H9 (cell line): ENCODE data around the gene CSNK2A2. TPM values are rescaled to one million over a fixed set of nuclear protein-coding genes. Genes with fewer than 3 reads are reported as not detected.

Experiments used
- DNase-seq: peaks from one replicate; pipeline ENCODE4 v3.0.0-alpha.2; 2017
- H2AFZ ChIP-seq: one replicate; pipeline ENCODE4 v1.6.1; 2013; ENCODE audit warnings: mild to moderate bottlenecking, low read length, control low read depth, moderate library complexity
- H2AK5ac ChIP-seq: 2 replicates; pipeline ENCODE4 v1.6.1; 2013; ENCODE audit warnings: low read length, control low read depth, mixed read lengths; ENCODE audit not compliant: insufficient read length
- H2BK120ac ChIP-seq: one replicate; pipeline ENCODE4 v1.6.1; 2013; ENCODE audit warnings: low read depth, mild to moderate bottlenecking, low read length, control low read depth, inconsistent platforms; ENCODE audit not compliant: poor library complexity, severe bottlenecking
- H2BK12ac ChIP-seq: 2 replicates; pipeline ENCODE4 v1.6.1; 2013; ENCODE audit warnings: low read length, control low read depth, mixed read lengths, low read depth; ENCODE audit not compliant: insufficient read length
- H2BK15ac ChIP-seq: 2 replicates; pipeline ENCODE4 v1.6.1; 2013; ENCODE audit warnings: low read depth, low read length, control low read depth
- H2BK20ac ChIP-seq: one replicate; pipeline ENCODE4 v1.6.1; 2013; ENCODE audit warnings: low read depth, mild to moderate bottlenecking, low read length, control low read depth, inconsistent platforms; ENCODE audit not compliant: poor library complexity, severe bottlenecking
- H2BK5ac ChIP-seq: 2 replicates; pipeline ENCODE4 v1.6.1; 2013; ENCODE audit warnings: low read length, control low read depth, mixed read lengths; ENCODE audit not compliant: insufficient read length
- H3K14ac ChIP-seq: 2 replicates; pipeline ENCODE4 v1.6.1; 2013; ENCODE audit warnings: low read length, control low read depth; ENCODE audit not compliant: insufficient read depth
- H3K18ac ChIP-seq: 2 replicates; pipeline ENCODE4 v1.6.1; 2013; ENCODE audit warnings: low read depth, mild to moderate bottlenecking, mixed read lengths, low read length, control low read depth; ENCODE audit not compliant: insufficient read length
- H3K23ac ChIP-seq: 2 replicates; pipeline ENCODE4 v1.6.1; 2013; ENCODE audit warnings: low read length, control low read depth, mixed read lengths, low read depth; ENCODE audit not compliant: insufficient read length
- H3K23me2 ChIP-seq: 2 replicates; pipeline ENCODE4 v1.6.1; 2013; ENCODE audit warnings: low read depth, mild to moderate bottlenecking, mixed read lengths, low read length, control low read depth; ENCODE audit not compliant: insufficient read length, poor library complexity, severe bottlenecking
- H3K27ac ChIP-seq: 2 replicates; pipeline ENCODE4 v1.5.1; 2013; ENCODE audit warnings: low read length, control low read depth, mixed read lengths, low read depth; ENCODE audit not compliant: insufficient read length
- H3K27me3 ChIP-seq: 2 replicates; pipeline ENCODE4 v1.6.1; 2013; ENCODE audit warnings: low read length, control low read depth, inconsistent platforms; ENCODE audit not compliant: insufficient read depth
- H3K4ac ChIP-seq: 2 replicates; pipeline ENCODE4 v1.6.1; 2013; ENCODE audit warnings: low read depth, mild to moderate bottlenecking, control low read depth, inconsistent platforms, low read length, moderate library complexity
- H3K4me1 ChIP-seq: 2 replicates; pipeline ENCODE4 v1.6.1; 2013; ENCODE audit warnings: low read length, control low read depth, inconsistent platforms; ENCODE audit not compliant: insufficient read depth
- H3K4me2 ChIP-seq: 2 replicates; pipeline ENCODE4 v1.6.1; 2013; ENCODE audit warnings: low read length, control low read depth, mixed read lengths; ENCODE audit not compliant: insufficient read length, insufficient read depth
- H3K56ac ChIP-seq: 2 replicates; pipeline ENCODE4 v1.6.1; 2013; ENCODE audit warnings: low read depth, mild to moderate bottlenecking, mixed read lengths, low read length, control low read depth; ENCODE audit not compliant: insufficient read length
- H3K79me1 ChIP-seq: 2 replicates; pipeline ENCODE4 v1.6.1; 2013; ENCODE audit warnings: low read depth, mild to moderate bottlenecking, moderate library complexity, low read length, control low read depth, inconsistent platforms; ENCODE audit not compliant: insufficient read depth, poor library complexity, severe bottlenecking
- H3K79me2 ChIP-seq: 2 replicates; pipeline ENCODE4 v1.6.1; 2013; ENCODE audit warnings: low read length, control low read depth, inconsistent platforms; ENCODE audit not compliant: insufficient read depth
- H3K9ac ChIP-seq: 2 replicates; pipeline ENCODE4 v1.6.1; 2013; ENCODE audit warnings: low read length, control low read depth, mixed read lengths; ENCODE audit not compliant: insufficient read length; ENCODE audit errors: extremely low read depth
- H3K9me3 ChIP-seq: one replicate; pipeline ENCODE4 v1.6.1; 2013; ENCODE audit warnings: low read depth, low read length, inconsistent platforms; ENCODE audit not compliant: control insufficient read depth
- H3T11ph ChIP-seq: one replicate; pipeline ENCODE4 v1.6.1; 2013; ENCODE audit warnings: mild to moderate bottlenecking, low read length, control low read depth, inconsistent platforms
- H4K20me1 ChIP-seq: one replicate; pipeline ENCODE4 v1.6.1; 2013; ENCODE audit not compliant: control insufficient read depth, insufficient read length, insufficient read depth
- H4K5ac ChIP-seq: 2 replicates; pipeline ENCODE4 v1.6.1; 2013; ENCODE audit warnings: low read depth, mild to moderate bottlenecking, mixed read lengths, low read length, control low read depth; ENCODE audit not compliant: insufficient read length
- H4K8ac ChIP-seq: replicated peaks from 2 replicates; pipeline ENCODE4 v1.6.1; 2013; ENCODE audit warnings: low read length, control low read depth, mixed read lengths, low read depth; ENCODE audit not compliant: insufficient read length
- H4K91ac ChIP-seq: 2 replicates; pipeline ENCODE4 v1.6.1; 2013; ENCODE audit warnings: low read depth, mild to moderate bottlenecking, moderate library complexity, mixed read lengths, low read length, control low read depth; ENCODE audit not compliant: insufficient read length
- H3K27ac Mint-ChIP-seq, 3 experiments: 2 replicates in 2 of 3; 3 replicates in 1 of 3; pipeline ENCODE4 v1.8.0; 2020 to 2021; ENCODE audit warnings: mixed read lengths in 3 of 3, mild to moderate bottlenecking in 1 of 3, moderate library complexity in 1 of 3
- H3K27me3 Mint-ChIP-seq: 2 replicates; pipeline ENCODE4 v1.8.0; 2021; ENCODE audit warnings: low read depth, mild to moderate bottlenecking, moderate library complexity, mixed read lengths
- H3K36me3 Mint-ChIP-seq, 3 experiments: 2 replicates in 2 of 3; 3 replicates in 1 of 3; pipeline ENCODE4 v1.8.0; 2020 to 2021; ENCODE audit warnings: low read depth in 3 of 3, mixed read lengths in 3 of 3; ENCODE audit not compliant: insufficient read depth in 1 of 3
- H3K4me1 Mint-ChIP-seq, 2 experiments: 2 replicates each; pipeline ENCODE4 v1.8.0; 2020; ENCODE audit warnings: mixed read lengths in 2 of 2
- H3K4me3 Mint-ChIP-seq, 2 experiments: 2 replicates in 1 of 2; 3 replicates in 1 of 2; pipeline ENCODE4 v1.8.0; 2020 to 2021; ENCODE audit warnings: mild to moderate bottlenecking in 2 of 2, mixed read lengths in 2 of 2, moderate library complexity in 1 of 2
- H3K9me3 Mint-ChIP-seq, 2 experiments: 2 replicates in 1 of 2; 3 replicates in 1 of 2; pipeline ENCODE4 v1.8.0; 2020; ENCODE audit warnings: mild to moderate bottlenecking in 2 of 2, mixed read lengths in 2 of 2, moderate library complexity in 1 of 2
- CTCF ChIP-seq: fragments of 200-600 bp; sonication (generic); conservative IDR thresholded peaks from 3 replicates; pipeline ENCODE4 v1.8.0; 2021; ENCODE audit warnings: antibody characterized with exemption, mild to moderate bottlenecking
- WGBS: extraction: QIAGEN DNeasy Blood & Tissue Kit; methylation state at CpG from one replicate; pipeline ENCODE4 v1.1.7; 2013; ENCODE audit warnings: missing lambda C conversion rate, low lambda C conversion rate, mixed read lengths; ENCODE audit not compliant: insufficient read length; ENCODE audit errors: extremely low coverage; 5-methylcytosine and 5-hydroxymethylcytosine counted together
- total RNA-seq: library from RNA; stranded (reverse); gene quantifications from 2 replicates; pipeline ENCODE4 v1.2.1, GENCODE V29; 2021

Gene CSNK2A2
- total RNA-seq, 1 experiment from 2014 or later, result 134 TPM

- no peak overlapping the region for H2BK5ac ChIP-seq
- no peak overlapping the region for H3K23ac ChIP-seq
- no peak overlapping the region for H3K27ac ChIP-seq
- DNase-seq, result no peak
- no peak overlapping the region for H2BK15ac ChIP-seq
- H3K23me2 ChIP-seq, result no peaks in the 10 kb centered on the region
- peaks cover 12% of the 10 kb centered on the region; the same call in 1 of the 2 replicates for H3K79me2 ChIP-seq
- Mint-ChIP-seq H3K36me3 (peaks cover 31 to 47% (median 44%) of the 10 kb centered on the region in 3 experiments), H3K27me3 (no peaks in the 10 kb centered on the region), H3K27ac (no peak overlapping the region), H3K4me3 (no peak overlapping the region), H3K4me1 (peaks cover 12 to 13% of the 10 kb centered on the region in 2 experiments), H3K9me3 (peaks cover 0 to 2% of the 10 kb centered on the region in 2 experiments; a peak in 1 of 5 replicates)
- no peak overlapping the region for H4K91ac ChIP-seq
- H2BK20ac ChIP-seq, result no peak overlapping the region
- TF ChIP-seq CTCF, result no peak
- no peak overlapping the region for H2BK120ac ChIP-seq
- H3T11ph ChIP-seq, result no peak overlapping the region
- no peak overlapping the region for H3K4ac ChIP-seq
- H4K5ac ChIP-seq, result no peak overlapping the region
- H3K9me3 ChIP-seq, result no peaks in the 10 kb centered on the region
- H2AK5ac ChIP-seq, result no peak overlapping the region
- no peaks in the 10 kb centered on the region for H4K20me1 ChIP-seq
- H3K27me3 ChIP-seq, result no peaks in the 10 kb centered on the region
- H3K9ac ChIP-seq, result no peak overlapping the region
- no CpG with 5 or more reads among the region's 23 CpGs for WGBS
- peaks cover 9% of the 10 kb centered on the region for H3K79me1 ChIP-seq
- no peak overlapping the region for H3K56ac ChIP-seq
- H2BK12ac ChIP-seq, result no peak overlapping the region
- H4K8ac ChIP-seq, result no peak overlapping the region
- no peak overlapping the region for H3K4me2 ChIP-seq
- H3K18ac ChIP-seq, result no peak overlapping the region
- H2AFZ ChIP-seq, result no peak overlapping the region
- H3K14ac ChIP-seq, result no peak overlapping the region
- H3K4me1 ChIP-seq, result peaks cover 5% of the 10 kb centered on the region; the same call in 1 of the 2 replicates
Measured at GRCh38 chr16:58114827-58115825, 82.8 kb downstream of the CSNK2A2 start.
